Endothelial cell (in vitro differentiated cells): ENCODE data around the gene PLEKHN1. TPM values are rescaled to one million over a fixed set of nuclear protein-coding genes. Genes with fewer than 3 reads are reported as not detected.

Experiments used
- DNase-seq: peaks from one replicate; pipeline ENCODE4 v3.0.0; 2021; ENCODE audit warnings: low spot score
- H3K27ac Mint-ChIP-seq: one replicate; pipeline ENCODE4 v1.8.0; 2021; ENCODE audit warnings: mixed read lengths, inconsistent platforms; ENCODE audit not compliant: unreplicated experiment
- H3K27me3 Mint-ChIP-seq: one replicate; pipeline ENCODE4 v1.8.0; 2021; ENCODE audit warnings: mild to moderate bottlenecking, moderate library complexity, mixed read lengths, inconsistent platforms; ENCODE audit not compliant: unreplicated experiment
- H3K36me3 Mint-ChIP-seq: one replicate; pipeline ENCODE4 v1.8.0; 2021; ENCODE audit warnings: mild to moderate bottlenecking, low read depth, mixed read lengths, inconsistent platforms; ENCODE audit not compliant: unreplicated experiment
- H3K4me1 Mint-ChIP-seq: one replicate; pipeline ENCODE4 v1.8.0; 2021; ENCODE audit warnings: mild to moderate bottlenecking, mixed read lengths, inconsistent platforms; ENCODE audit not compliant: unreplicated experiment
- H3K4me3 Mint-ChIP-seq: one replicate; pipeline ENCODE4 v1.8.0; 2021; ENCODE audit warnings: mild to moderate bottlenecking, mixed read lengths, inconsistent platforms; ENCODE audit not compliant: unreplicated experiment
- H3K9me3 Mint-ChIP-seq: one replicate; pipeline ENCODE4 v1.8.0; 2021; ENCODE audit warnings: mixed read lengths, inconsistent platforms; ENCODE audit not compliant: unreplicated experiment
- total RNA-seq: library from RNA; stranded (reverse); fragmentation: NEBNext Ultra II Directional; extraction: Animal tissue kit (Norgen Biotek cat#: 25700); gene quantifications from one replicate; pipeline ENCODE4 v1.2.1, GENCODE V29; 2021; ENCODE audit not compliant: unreplicated experiment
- TF ChIP-seq, protein P1 (sequence below): fragments of 200-600 bp; sonication (generic); IDR thresholded peaks from one replicate; pipeline ENCODE4 v1.5.0; 2021; ENCODE audit warnings: antibody characterized with exemption; ENCODE audit not compliant: unreplicated experiment

Gene PLEKHN1
- total RNA-seq, 1 donor from 2014 or later = not detected

DNA sequence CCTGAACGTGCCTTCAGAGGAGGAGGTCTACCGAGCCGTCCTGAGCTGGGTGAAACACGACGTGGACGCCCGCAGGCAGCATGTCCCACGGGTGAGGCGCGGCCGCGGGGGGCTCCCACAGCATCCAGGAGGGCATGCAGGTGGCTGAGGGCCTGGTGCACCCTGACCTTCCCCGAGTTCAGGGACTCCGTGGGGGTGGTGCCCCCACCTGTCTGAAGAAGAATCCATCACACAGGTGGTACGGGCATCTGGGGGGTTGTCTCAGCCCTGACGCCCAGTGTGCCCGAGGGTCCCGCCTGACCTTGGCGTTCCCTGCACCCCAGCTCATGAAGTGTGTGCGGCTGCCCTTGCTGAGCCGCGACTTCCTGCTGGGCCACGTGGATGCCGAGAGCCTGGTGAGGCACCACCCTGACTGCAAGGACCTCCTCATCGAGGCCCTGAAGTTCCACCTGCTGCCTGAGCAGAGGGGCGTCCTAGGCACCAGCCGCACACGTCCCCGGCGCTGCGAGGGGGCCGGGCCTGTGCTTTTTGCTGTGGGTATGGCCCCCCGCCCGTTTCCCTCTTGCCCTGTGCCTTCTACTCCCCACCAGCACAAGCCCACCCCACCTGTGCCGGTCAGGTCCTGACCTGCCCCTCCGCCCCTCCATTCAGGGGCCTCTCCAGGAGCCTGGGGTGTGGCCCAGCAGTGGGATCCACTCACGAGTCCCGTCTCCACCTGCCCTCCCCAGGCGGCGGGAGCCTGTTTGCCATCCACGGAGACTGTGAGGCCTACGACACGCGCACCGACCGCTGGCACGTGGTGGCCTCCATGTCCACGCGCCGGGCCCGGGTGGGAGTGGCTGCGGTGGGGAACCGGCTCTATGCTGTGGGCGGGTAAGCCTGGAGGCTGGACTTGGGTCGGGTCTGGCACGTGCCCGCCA lies 3.6 kb upstream of the PLEKHN1 start:
- peaks cover 5% of the 10 kb centered on the region for H3K4me1 Mint-ChIP-seq
- peaks cover 3% of the 10 kb centered on the region for H3K27me3 Mint-ChIP-seq
- H3K4me3 Mint-ChIP-seq = no peak overlapping the region
- no peak overlapping the region for H3K27ac Mint-ChIP-seq
- TF ChIP-seq, protein P1, sequence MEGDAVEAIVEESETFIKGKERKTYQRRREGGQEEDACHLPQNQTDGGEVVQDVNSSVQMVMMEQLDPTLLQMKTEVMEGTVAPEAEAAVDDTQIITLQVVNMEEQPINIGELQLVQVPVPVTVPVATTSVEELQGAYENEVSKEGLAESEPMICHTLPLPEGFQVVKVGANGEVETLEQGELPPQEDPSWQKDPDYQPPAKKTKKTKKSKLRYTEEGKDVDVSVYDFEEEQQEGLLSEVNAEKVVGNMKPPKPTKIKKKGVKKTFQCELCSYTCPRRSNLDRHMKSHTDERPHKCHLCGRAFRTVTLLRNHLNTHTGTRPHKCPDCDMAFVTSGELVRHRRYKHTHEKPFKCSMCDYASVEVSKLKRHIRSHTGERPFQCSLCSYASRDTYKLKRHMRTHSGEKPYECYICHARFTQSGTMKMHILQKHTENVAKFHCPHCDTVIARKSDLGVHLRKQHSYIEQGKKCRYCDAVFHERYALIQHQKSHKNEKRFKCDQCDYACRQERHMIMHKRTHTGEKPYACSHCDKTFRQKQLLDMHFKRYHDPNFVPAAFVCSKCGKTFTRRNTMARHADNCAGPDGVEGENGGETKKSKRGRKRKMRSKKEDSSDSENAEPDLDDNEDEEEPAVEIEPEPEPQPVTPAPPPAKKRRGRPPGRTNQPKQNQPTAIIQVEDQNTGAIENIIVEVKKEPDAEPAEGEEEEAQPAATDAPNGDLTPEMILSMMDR = no peak
- H3K36me3 Mint-ChIP-seq = peaks cover 6% of the 10 kb centered on the region
- no peaks in the 10 kb centered on the region for H3K9me3 Mint-ChIP-seq
- DNase-seq = no peak

DNA sequence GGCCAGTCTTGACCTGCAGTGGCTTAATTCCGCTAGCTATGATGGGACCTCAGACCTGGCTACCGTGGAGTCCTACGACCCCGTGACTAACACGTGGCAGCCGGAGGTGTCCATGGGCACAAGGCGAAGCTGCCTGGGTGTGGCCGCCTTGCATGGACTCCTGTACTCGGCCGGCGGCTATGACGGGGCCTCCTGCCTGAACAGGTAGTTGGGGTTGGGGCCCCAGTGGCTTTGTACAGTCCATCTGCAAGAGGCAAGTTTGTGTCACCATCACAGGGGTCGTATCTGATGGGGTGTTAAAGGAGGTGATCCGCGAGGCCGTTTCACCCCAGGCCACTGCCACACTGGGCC lies 3.0 kb upstream of the PLEKHN1 start:
- H3K4me3 Mint-ChIP-seq = peak overlapping the region; percentile 7
- peaks cover 3% of the 10 kb centered on the region for H3K4me1 Mint-ChIP-seq
- H3K27me3 Mint-ChIP-seq = peaks cover 3% of the 10 kb centered on the region
- DNase-seq = no peak
- peaks cover 3% of the 10 kb centered on the region for H3K36me3 Mint-ChIP-seq
- TF ChIP-seq, protein P1 = no peak
- no peaks in the 10 kb centered on the region for H3K9me3 Mint-ChIP-seq
- no peak overlapping the region for H3K27ac Mint-ChIP-seq

DNA sequence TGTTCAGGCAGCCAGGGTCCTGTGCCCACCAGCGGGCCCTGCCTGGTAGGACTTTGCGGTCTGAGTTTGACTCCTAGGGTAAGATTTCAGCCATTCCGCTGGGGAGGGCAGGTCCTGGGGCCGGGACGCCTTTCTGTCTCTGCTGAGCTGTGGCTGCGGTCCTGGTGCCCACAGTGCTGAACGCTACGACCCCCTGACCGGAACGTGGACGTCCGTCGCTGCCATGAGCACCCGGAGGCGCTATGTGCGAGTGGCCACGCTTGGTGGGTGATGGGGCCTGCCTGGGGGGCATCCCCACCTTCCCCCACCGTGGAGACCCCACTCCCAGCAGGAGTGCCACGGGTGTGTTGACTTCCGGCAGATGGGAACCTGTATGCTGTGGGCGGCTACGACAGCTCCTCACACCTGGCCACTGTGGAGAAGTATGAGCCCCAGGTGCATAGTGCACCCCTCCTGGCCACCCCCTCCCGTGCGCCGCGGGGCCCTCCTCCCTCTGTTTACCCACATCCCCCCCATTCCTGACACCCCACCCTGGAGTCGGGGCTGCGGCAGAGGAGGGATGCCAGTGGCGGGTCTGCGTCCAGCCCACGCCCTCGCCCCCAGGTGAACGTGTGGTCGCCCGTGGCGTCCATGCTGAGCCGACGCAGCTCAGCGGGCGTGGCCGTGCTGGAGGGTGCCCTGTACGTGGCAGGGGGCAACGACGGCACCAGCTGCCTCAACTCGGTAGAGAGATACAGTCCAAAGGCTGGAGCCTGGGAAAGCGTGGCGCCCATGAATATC lies 2.3 kb upstream of the PLEKHN1 start:
- Mint-ChIP-seq H3K27me3 (peaks cover 6% of the 10 kb centered on the region), H3K4me1 (no peaks in the 10 kb centered on the region), H3K9me3 (no peaks in the 10 kb centered on the region), H3K27ac (no peak overlapping the region), H3K4me3 (no peak overlapping the region), H3K36me3 (no peaks in the 10 kb centered on the region)
- no peak for DNase-seq
- TF ChIP-seq, protein P1 = no peak

GRCh38 chr1:964691-965525 lies 1.4 kb upstream of the PLEKHN1 start:
- no peaks in the 10 kb centered on the region for H3K36me3 Mint-ChIP-seq
- no peaks in the 10 kb centered on the region for H3K9me3 Mint-ChIP-seq
- no peak for DNase-seq
- no peak overlapping the region for H3K27ac Mint-ChIP-seq
- TF ChIP-seq, protein P1 = no peak
- no peak overlapping the region for H3K4me3 Mint-ChIP-seq
- peaks cover 14% of the 10 kb centered on the region for H3K27me3 Mint-ChIP-seq
- H3K4me1 Mint-ChIP-seq = no peaks in the 10 kb centered on the region
